Mononuclear cell (primary cell): ENCODE data around the gene LYL1. TPM values are rescaled to one million over a fixed set of nuclear protein-coding genes. Genes with fewer than 3 reads are reported as not detected.
"Not testable (repeated sequence)": the region's sequence is repeated elsewhere in the genome, so short reads cannot be mapped to it uniquely, and the experiment has no call there.

ENCODE experiments used
- H3K27me3 ChIP-seq: 2 replicates; pipeline ENCODE4 v1.6.0; 2011; ENCODE audit warnings: low read length, control low read depth; ENCODE audit not compliant: insufficient read depth
- H3K4me1 ChIP-seq: 2 replicates; pipeline ENCODE4 v1.5.1; 2011; ENCODE audit warnings: mild to moderate bottlenecking, low read length, control low read depth; ENCODE audit not compliant: insufficient read depth
- H3K4me3 ChIP-seq: 2 replicates; pipeline ENCODE4 v1.5.1; 2011; ENCODE audit warnings: mild to moderate bottlenecking, low read length, moderate library complexity
- H3K9me3 ChIP-seq: 2 replicates; pipeline ENCODE4 v1.5.1; 2011; ENCODE audit warnings: low read depth, mild to moderate bottlenecking, control low read depth, low read length
- total RNA-seq: library from RNA; depleted of rRNA; stranded (reverse); fragments of >200 nt; gene quantifications from one replicate; pipeline ENCODE4 v1.2.3, GENCODE V29; 2012

The LYL1 gene
- total RNA-seq = 20.5 TPM

DNA sequence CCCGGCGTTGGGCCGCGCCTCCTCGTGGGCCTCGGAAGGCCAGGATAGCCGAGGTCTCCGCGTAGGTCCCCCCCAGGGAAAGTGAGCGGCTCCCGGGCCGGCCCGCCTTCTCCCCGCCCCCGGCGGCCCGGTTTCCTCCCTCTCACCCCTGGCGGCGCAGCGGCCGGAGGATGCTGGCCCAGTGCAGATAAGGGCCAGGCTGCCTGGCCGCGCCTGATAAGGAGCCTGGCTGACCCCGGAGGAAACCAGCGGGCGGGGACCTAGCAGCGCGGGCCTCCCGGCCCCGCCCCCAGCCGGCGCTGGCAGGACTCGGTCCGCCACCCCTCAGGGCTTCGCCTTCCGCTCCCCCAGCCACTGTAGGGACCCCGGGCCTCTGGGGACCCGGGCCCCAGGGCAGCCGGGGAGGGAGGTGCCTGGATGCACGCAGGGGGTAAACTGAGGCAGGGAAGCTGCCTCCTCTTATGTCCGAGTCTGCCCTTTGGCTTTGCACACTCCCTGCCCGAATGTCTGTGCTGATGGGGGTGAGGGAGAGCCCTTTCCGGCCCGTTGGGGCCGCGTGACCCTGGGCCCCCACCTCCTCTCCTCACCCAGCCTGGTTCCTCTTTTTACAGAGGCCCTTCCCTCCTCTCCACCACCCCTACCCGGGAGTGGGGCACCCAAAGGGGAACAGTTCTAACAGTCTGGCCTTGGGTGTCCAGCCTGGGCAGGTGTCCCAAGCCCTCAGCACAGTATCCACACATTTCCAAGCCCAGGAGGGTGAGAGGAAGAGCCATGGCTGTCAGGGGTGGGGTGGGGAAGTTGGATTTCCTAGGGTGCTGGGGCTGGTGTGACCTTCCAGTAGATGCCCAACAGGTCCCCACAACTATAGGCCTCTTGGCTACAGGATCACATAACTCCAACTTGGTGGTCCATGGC is at the start of gene LYL1:
TSS of gene LYL1 (minus strand) at position 193 of the 915 bp plus-strand sequence. CDS start 1,687 bp downstream, outside the sequence.
- H3K27me3 ChIP-seq = no peaks in the 10 kb centered on the region
- H3K4me1 ChIP-seq = peaks cover 76% of the 10 kb centered on the region
- no peaks in the 10 kb centered on the region for H3K9me3 ChIP-seq
- peak within 1 kb of the TSS; percentile 76 for H3K4me3 ChIP-seq

DNA sequence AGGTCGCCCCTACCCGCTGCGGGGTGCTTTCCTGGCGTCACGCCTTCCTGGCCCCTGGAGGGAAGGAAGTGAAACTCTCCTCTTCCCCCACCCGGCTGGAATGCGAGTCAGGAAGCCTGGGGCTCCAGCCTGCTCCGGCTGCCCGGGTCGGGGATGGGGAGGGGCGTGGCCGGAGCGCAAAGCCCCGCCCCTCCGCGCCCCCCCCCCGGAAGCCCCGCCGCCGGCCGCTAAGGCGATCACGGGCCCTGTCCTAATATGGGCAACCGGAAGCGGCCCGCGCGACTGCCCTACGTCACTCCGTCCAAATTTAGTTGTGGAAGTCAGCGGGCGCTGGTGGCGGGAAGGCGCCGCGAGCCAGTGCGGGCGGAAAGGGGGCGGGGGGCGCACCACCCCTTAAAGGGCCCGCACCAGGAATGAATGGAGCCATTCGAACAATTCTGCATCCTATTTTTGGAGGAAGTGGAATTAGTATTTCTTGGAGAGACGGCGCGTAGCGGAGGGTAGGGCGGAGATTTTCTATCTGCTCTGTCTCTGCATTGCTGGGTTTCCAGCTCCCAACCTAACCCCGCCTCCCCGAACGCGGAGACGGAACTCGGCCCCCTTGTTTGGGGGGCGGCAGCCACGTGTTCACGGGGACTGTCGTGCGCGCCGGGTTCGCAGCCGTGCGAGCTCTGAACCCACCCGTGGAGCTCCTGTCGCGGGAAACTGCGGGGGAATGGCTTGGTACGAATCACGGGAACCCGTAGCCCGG is 49.1 kb upstream of the LYL1 start:
- Histone ChIP-seq H3K9me3 (no peaks in the 10 kb centered on the region), H3K27me3 (no peaks in the 10 kb centered on the region), H3K4me1 (peaks cover 39% of the 10 kb centered on the region), H3K4me3 (peak overlapping the region; percentile 100)

GRCh38 chr19:13150931-13151604 is 48.4 kb upstream of the LYL1 start:
- peaks cover 36% of the 10 kb centered on the region for H3K4me1 ChIP-seq
- H3K27me3 ChIP-seq = no peaks in the 10 kb centered on the region
- H3K9me3 ChIP-seq = no peaks in the 10 kb centered on the region
- H3K4me3 ChIP-seq = peak overlapping the region; percentile 77

- Histone ChIP-seq H3K4me1 (peaks cover 31% of the 10 kb centered on the region), H3K9me3 (no peaks in the 10 kb centered on the region), H3K4me3 (peak within 1 kb of the TSS; percentile 77), H3K27me3 (no peaks in the 10 kb centered on the region)
These were observed 47.7 kb upstream of the LYL1 start, which contains the start of the genes IER2 and STX10 for GRCh38 chr19:13150187-13150930. Gene IER2, plus strand, starts transcription at chr19:13150411. Its CDS starts 2,776 bp downstream, at chr19:13153187. Gene STX10, minus strand, starts transcription at chr19:13150375. Its CDS starts 202 bp downstream, at chr19:13150173.

GRCh38 chr19:13149628-13150186 is 47.0 kb upstream of the LYL1 start:
- Histone ChIP-seq H3K4me3 (peak overlapping the region; percentile 77), H3K27me3 (no peaks in the 10 kb centered on the region), H3K9me3 (no peaks in the 10 kb centered on the region), H3K4me1 (peaks cover 31% of the 10 kb centered on the region)

- H3K9me3 ChIP-seq, H3K27me3 ChIP-seq: not testable (repeated sequence)
- H3K4me1 ChIP-seq = peaks cover 31% of the 10 kb centered on the region
- peak overlapping the region; percentile 77 for H3K4me3 ChIP-seq
These were observed 46.5 kb upstream of the LYL1 start for GRCh38 chr19:13149173-13149627.

DNA sequence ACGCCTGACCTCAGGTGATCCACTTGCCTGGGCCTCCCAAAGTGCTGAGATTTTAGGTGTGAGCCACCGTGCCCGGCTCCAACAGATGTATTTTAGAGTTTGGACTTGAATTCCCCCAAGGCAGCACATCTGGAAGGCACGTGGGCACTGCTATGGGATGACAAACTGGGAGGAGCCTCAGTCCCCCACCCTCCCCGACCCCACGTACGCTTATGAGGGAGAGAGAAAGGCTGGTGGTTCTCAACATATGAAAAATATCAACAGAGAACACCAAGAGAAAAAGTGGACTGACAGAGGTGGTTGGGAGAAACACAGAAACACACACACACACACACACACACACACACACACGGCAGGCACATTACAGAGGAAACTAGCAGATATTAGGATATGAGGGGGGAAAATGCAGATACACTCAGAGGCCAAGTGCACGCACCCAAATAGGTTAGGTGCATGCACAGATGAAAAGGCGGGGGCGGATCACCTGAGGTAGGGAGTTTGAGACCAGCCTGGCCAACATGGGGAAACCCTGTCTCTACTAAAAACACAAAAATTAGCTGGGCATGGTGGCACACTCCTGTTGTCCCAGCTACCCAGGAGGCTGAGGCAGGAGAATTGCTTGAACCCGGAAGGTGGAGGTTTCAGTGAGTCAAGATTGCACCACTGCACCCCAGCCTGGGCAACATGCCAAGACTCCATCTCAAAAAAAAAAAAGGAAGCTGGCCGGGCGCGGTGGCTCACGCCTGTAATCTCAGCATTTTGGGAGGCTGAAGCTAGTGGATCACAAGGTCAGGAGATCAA is 44.3 kb upstream of the LYL1 start:
- no peaks in the 10 kb centered on the region for H3K27me3 ChIP-seq

DNA sequence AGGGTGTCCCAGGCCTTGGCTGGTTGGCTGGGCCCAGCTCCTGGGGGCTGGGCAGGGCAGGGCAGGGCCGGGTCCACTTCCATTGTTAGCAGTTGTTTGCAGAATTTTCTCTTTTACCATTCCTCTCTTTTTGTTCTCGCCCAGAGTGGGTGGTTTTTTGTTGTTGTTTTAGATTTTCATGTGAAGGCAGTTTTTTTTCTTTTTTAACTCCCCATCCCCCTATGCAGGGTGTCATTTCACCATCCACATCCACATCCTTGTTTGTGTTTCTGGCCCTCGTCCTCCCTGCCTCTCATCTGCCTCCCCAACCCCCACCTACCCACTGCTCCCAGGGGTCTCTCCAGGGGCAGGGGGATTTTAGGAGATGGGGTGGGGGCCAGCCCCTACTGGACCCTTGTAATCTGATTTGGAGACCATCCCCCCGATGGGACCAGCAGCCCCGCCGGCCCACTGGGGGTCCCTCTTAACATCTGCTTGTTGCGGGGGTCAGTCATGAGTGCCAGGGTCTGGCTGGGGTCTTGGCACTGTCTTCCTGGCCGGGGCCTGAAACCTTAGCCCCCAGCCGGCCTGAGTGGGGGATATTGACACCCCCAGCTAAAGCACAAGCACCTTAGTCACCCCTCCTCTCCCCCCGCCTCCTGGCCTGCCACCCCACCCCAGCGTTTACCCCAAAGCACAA is 37.1 kb upstream of the LYL1 start:
- no peaks in the 10 kb centered on the region for H3K4me1 ChIP-seq
- no peaks in the 10 kb centered on the region for H3K27me3 ChIP-seq
- no peak overlapping the region for H3K4me3 ChIP-seq
- no peaks in the 10 kb centered on the region for H3K9me3 ChIP-seq

More for the DNA sequence above, 44.3 kb upstream of the LYL1 start:
- Histone ChIP-seq H3K9me3 (no peaks in the 10 kb centered on the region), H3K4me1 (peaks cover 31% of the 10 kb centered on the region), H3K4me3 (no peak overlapping the region)

DNA sequence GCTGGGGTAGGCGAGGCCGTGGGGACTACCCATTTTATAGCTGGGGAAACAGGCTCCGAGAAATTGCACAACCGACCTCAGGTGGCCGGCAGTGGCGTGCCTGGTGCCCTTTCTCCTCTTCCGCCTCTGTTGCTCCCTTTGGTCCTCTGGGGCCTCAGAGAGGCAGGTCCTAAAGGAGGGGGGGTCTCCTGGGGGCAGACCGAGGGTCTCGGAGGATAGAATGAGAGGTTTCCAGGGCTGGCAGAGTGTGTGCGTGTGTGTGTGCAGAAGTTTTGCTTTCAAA is 36.2 kb upstream of the LYL1 start:
- peaks cover under 1% of the 10 kb centered on the region for H3K4me1 ChIP-seq
- no peaks in the 10 kb centered on the region for H3K27me3 ChIP-seq
- H3K4me3 ChIP-seq = no peak overlapping the region
- H3K9me3 ChIP-seq = no peaks in the 10 kb centered on the region

- Histone ChIP-seq H3K9me3 (no peaks in the 10 kb centered on the region), H3K4me1 (peaks cover 6% of the 10 kb centered on the region), H3K4me3 (no peak overlapping the region), H3K27me3 (no peaks in the 10 kb centered on the region)
These were observed 35.7 kb upstream of the LYL1 start for GRCh38 chr19:13138171-13138915.

GRCh38 chr19:13137290-13137794 is 34.7 kb upstream of the LYL1 start:
- no peak overlapping the region for H3K4me3 ChIP-seq

More at GRCh38 chr19:13137290-13137794, 34.7 kb upstream of the LYL1 start:
- Histone ChIP-seq H3K9me3 (no peaks in the 10 kb centered on the region), H3K27me3 (no peaks in the 10 kb centered on the region), H3K4me1 (peaks cover 16% of the 10 kb centered on the region)
